Endodermal cell (in vitro differentiated cells): ENCODE measurements around the gene SOCS2. TPM values are rescaled to one million over a fixed set of nuclear protein-coding genes. Genes with fewer than 3 reads are reported as not detected.

ENCODE experiments used
- DNase-seq: peaks from one replicate; pipeline ENCODE4 v3.0.0-alpha.2; 2017
- H3K27ac ChIP-seq: 2 replicates; pipeline ENCODE4 v1.5.1; 2013; ENCODE audit warnings: mild to moderate bottlenecking, low read depth, low read length, moderate library complexity
- H3K27me3 ChIP-seq: 2 replicates; pipeline ENCODE4 v1.6.1; 2013; ENCODE audit warnings: mild to moderate bottlenecking, low read length, moderate library complexity; ENCODE audit not compliant: insufficient read depth, control insufficient read depth, poor library complexity, severe bottlenecking
- H3K36me3 ChIP-seq: 2 replicates; pipeline ENCODE4 v1.7.0; 2013; ENCODE audit warnings: mild to moderate bottlenecking, low read length, moderate library complexity; ENCODE audit not compliant: control insufficient read depth, insufficient read depth
- H3K4me1 ChIP-seq: one replicate; pipeline ENCODE4 v1.7.0; 2013; ENCODE audit warnings: low read length; ENCODE audit not compliant: control insufficient read depth, insufficient read depth
- H3K4me3 ChIP-seq: 2 replicates; pipeline ENCODE4 v1.5.1; 2013; ENCODE audit warnings: mild to moderate bottlenecking, low read length, moderate library complexity
- H3K9ac ChIP-seq: 2 replicates; pipeline ENCODE4 v1.6.1; 2013; ENCODE audit warnings: mild to moderate bottlenecking, low read length, moderate library complexity; ENCODE audit not compliant: poor library complexity, severe bottlenecking; ENCODE audit errors: extremely low read depth
- H3K9me3 ChIP-seq: 2 replicates; pipeline ENCODE4 v1.6.1; 2013; ENCODE audit warnings: mild to moderate bottlenecking, low read length, moderate library complexity; ENCODE audit not compliant: control insufficient read depth
- H3K27ac Mint-ChIP-seq: 2 replicates; pipeline ENCODE4 v1.8.0; 2020; ENCODE audit warnings: mixed read lengths
- H3K27me3 Mint-ChIP-seq: 2 replicates; pipeline ENCODE4 v1.8.0; 2021; ENCODE audit warnings: mild to moderate bottlenecking, mixed read lengths; ENCODE audit not compliant: insufficient read depth
- H3K36me3 Mint-ChIP-seq: 2 replicates; pipeline ENCODE4 v1.8.0; 2020; ENCODE audit warnings: low read depth, mixed read lengths
- H3K4me1 Mint-ChIP-seq: 2 replicates; pipeline ENCODE4 v1.8.0; 2020; ENCODE audit warnings: mixed read lengths
- H3K4me3 Mint-ChIP-seq: 2 replicates; pipeline ENCODE4 v1.8.0; 2020; ENCODE audit warnings: mild to moderate bottlenecking, moderate library complexity, mixed read lengths
- H3K9me3 Mint-ChIP-seq: 2 replicates; pipeline ENCODE4 v1.8.0; 2020; ENCODE audit warnings: mild to moderate bottlenecking, mixed read lengths
- CTCF ChIP-seq: fragments of 200-600 bp; sonication (generic); conservative IDR thresholded peaks from 2 replicates; pipeline ENCODE4 v1.5.0; 2021; ENCODE audit warnings: antibody characterized with exemption, mild to moderate bottlenecking
- WGBS, 2 experiments: methylation state at CpG; one replicate each; pipeline versions ENCODE4 v1.1.5 to v1.1.7; 2013; ENCODE audit warnings: missing lambda C conversion rate in 2 of 2, mixed read lengths in 1 of 2; ENCODE audit not compliant: insufficient coverage in 1 of 2, insufficient read length in 1 of 2; 5-methylcytosine and 5-hydroxymethylcytosine counted together
- total RNA-seq, 2 donors: library from RNA; stranded (reverse); fragmentation: NEBNext Ultra II Directional in 1 of 2; extraction: Animal tissue kit (Norgen Biotek cat#: 25700) in 1 of 2; gene quantifications; 2 replicates in 1 of 2; 3 replicates in 1 of 2; pipeline ENCODE4 v1.2.1, GENCODE V29; 2021

Gene SOCS2
- total RNA-seq, 2 donors from 2014 or later: 46.9 to 60.2 TPM

GRCh38 chr12:93618891-93619410, 46.5 kb downstream of the SOCS2 start:
- no peaks in the 10 kb centered on the region for H3K9me3 Mint-ChIP-seq
- H3K9me3 ChIP-seq: no peaks in the 10 kb centered on the region
- WGBS, 2 experiments: 98 to 100% methylated on average over 4 to 8 of the region's 8 CpGs
- H3K27ac ChIP-seq: no peak overlapping the region
- H3K27me3 ChIP-seq: no peaks in the 10 kb centered on the region
- no peak overlapping the region for H3K27ac Mint-ChIP-seq
- H3K36me3 Mint-ChIP-seq: no peaks in the 10 kb centered on the region
- no peak for TF ChIP-seq CTCF
- H3K4me1 ChIP-seq: peaks cover 5% of the 10 kb centered on the region
- H3K36me3 ChIP-seq: no peaks in the 10 kb centered on the region
- no peak overlapping the region for H3K9ac ChIP-seq
- peaks cover 21% of the 10 kb centered on the region for H3K4me1 Mint-ChIP-seq
- no peaks in the 10 kb centered on the region for H3K27me3 Mint-ChIP-seq
- no peak overlapping the region for H3K4me3 ChIP-seq
- no peak overlapping the region for H3K4me3 Mint-ChIP-seq
- DNase-seq: no peak

DNA sequence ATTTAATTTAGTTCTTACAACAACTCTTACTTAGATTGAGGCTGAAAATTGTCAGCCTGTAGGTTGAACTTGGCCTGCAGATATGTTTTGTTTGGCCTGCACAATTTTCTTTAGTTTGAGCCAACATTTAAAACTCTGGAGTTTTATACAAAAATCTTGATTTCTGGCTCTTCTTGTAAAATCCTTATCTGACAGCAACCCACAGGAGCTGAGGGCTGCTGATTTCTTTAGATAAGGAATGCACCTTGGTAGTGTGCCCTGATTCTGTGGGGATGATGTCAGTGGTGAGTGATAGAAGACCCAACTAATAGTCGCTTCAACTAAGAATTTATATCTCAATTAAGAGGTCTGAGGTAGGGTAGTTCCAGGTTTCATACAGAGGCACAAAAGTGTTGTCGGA, 49.5 kb downstream of the SOCS2 start:
- no peaks in the 10 kb centered on the region for H3K9me3 ChIP-seq
- no peak overlapping the region for H3K9ac ChIP-seq
- peaks cover 10% of the 10 kb centered on the region for H3K4me1 Mint-ChIP-seq
- no peak overlapping the region for H3K4me3 ChIP-seq
- H3K36me3 ChIP-seq: no peaks in the 10 kb centered on the region
- H3K9me3 Mint-ChIP-seq: peaks cover under 1% of the 10 kb centered on the region
- no peaks in the 10 kb centered on the region for H3K27me3 Mint-ChIP-seq
- H3K4me3 Mint-ChIP-seq: no peak overlapping the region
- TF ChIP-seq CTCF: no peak
- no peaks in the 10 kb centered on the region for H3K27me3 ChIP-seq
- peaks cover under 1% of the 10 kb centered on the region for H3K4me1 ChIP-seq
- H3K36me3 Mint-ChIP-seq: no peaks in the 10 kb centered on the region
- H3K27ac Mint-ChIP-seq: no peak overlapping the region
- WGBS, 2 experiments: 81 to 100% methylated on average over 1 to 2 of the region's 2 CpGs
- H3K27ac ChIP-seq: no peak overlapping the region
- DNase-seq: no peak

GRCh38 chr12:93622485-93622884, 50.0 kb downstream of the SOCS2 start:
- Mint-ChIP-seq H3K9me3 (peaks cover 2% of the 10 kb centered on the region), H3K4me1 (peaks cover 7% of the 10 kb centered on the region), H3K27ac (no peak overlapping the region), H3K27me3 (no peaks in the 10 kb centered on the region), H3K36me3 (no peaks in the 10 kb centered on the region), H3K4me3 (no peak overlapping the region)
- H3K4me3 ChIP-seq: no peak overlapping the region
- DNase-seq: no peak
- TF ChIP-seq CTCF: no peak
- H3K9ac ChIP-seq: no peak overlapping the region
- H3K27me3 ChIP-seq: no peaks in the 10 kb centered on the region
- WGBS, 2 experiments: 83 to 90% methylated on average over 1 to 2 of the region's 2 CpGs
- no peaks in the 10 kb centered on the region for H3K9me3 ChIP-seq
- H3K36me3 ChIP-seq: no peaks in the 10 kb centered on the region
- no peak overlapping the region for H3K27ac ChIP-seq
- no peaks in the 10 kb centered on the region for H3K4me1 ChIP-seq
